IMR-90 (cell line): Measurements from ENCODE around the gene KCNN3. TPM values are rescaled to one million over a fixed set of nuclear protein-coding genes. Genes with fewer than 3 reads are reported as not detected.
A peak's percentile ranks its signal among the peaks of the same experiment; 100 is the strongest.

Source experiments
- ATAC-seq: fragments of 200-7000 bp; cut with Tn5 transposase; 2 replicates; pipeline ENCODE4 v1.9.1; 2020; ENCODE audit warnings: low read depth, mild to moderate bottlenecking, moderate library complexity
- BruUV-seq: library from RNA; stranded (reverse); fragments of 400-500 nt; replicated peaks from 2 replicates; lab custom pipeline; 2021; lab: Mats Ljungman, UMichigan
- CTCF ChIA-PET: fragments of 300-600 bp; formaldehyde crosslinking; extraction: SDS; loops from one replicate; lab custom pipeline; 2021; ENCODE audit warnings: antibody characterized with exemption; lab: Yijun Ruan, JAX
- POLR2A ChIA-PET: fragments of 300-600 bp; sonication (Branson Sonifier 250); formaldehyde crosslinking; loops from one replicate; lab custom pipeline; 2022; ENCODE audit warnings: antibody characterized with exemption; ENCODE audit not compliant: unreplicated experiment; lab: Charles Lee
- DNase-seq: peaks from one replicate; pipeline ENCODE4 v3.0.0; 2013
- H2AFZ ChIP-seq: replicated peaks from 2 replicates; pipeline ENCODE3; 2013; ENCODE audit warnings: low read length, mild to moderate bottlenecking; ENCODE audit not compliant: poor library complexity
- H2AK5ac ChIP-seq: 2 replicates; pipeline ENCODE4 v1.6.1; 2013; ENCODE audit warnings: low read depth, low read length, inconsistent platforms
- H2AK9ac ChIP-seq: replicated peaks from 2 replicates; pipeline ENCODE3; 2013; ENCODE audit warnings: mild to moderate bottlenecking, low read depth, low read length, moderate library complexity; ENCODE audit not compliant: poor library complexity
- H2BK120ac ChIP-seq: 2 replicates; pipeline ENCODE4 v1.6.1; 2013; ENCODE audit warnings: low read depth, low read length, inconsistent platforms
- H2BK15ac ChIP-seq: 3 replicates; pipeline ENCODE4 v1.6.1; 2013; ENCODE audit warnings: low read depth, low read length, inconsistent platforms
- H2BK20ac ChIP-seq: 2 replicates; pipeline ENCODE4 v1.6.1; 2013; ENCODE audit warnings: low read depth, mild to moderate bottlenecking, inconsistent platforms, low read length, moderate library complexity
- H2BK5ac ChIP-seq: 2 replicates; pipeline ENCODE4 v1.6.1; 2013; ENCODE audit warnings: mild to moderate bottlenecking, low read depth, low read length, inconsistent platforms; ENCODE audit not compliant: poor library complexity, severe bottlenecking
- H3K14ac ChIP-seq: replicated peaks from 2 replicates; pipeline ENCODE4 v1.6.1; 2013; ENCODE audit warnings: low read depth, low read length, inconsistent platforms
- H3K18ac ChIP-seq: 2 replicates; pipeline ENCODE4 v1.6.1; 2013; ENCODE audit warnings: low read depth, low read length, control low read depth
- H3K23ac ChIP-seq: 2 replicates; pipeline ENCODE4 v1.6.1; 2013; ENCODE audit warnings: low read depth, low read length, inconsistent platforms
- H3K27ac ChIP-seq: 2 replicates; pipeline ENCODE4 v1.5.1; 2013; ENCODE audit warnings: mild to moderate bottlenecking, control low read depth, low read length; ENCODE audit not compliant: insufficient read depth
- H3K27me3 ChIP-seq: 2 replicates; pipeline ENCODE4 v1.6.1; 2013; ENCODE audit warnings: low read length; ENCODE audit not compliant: control insufficient read depth, insufficient read depth
- H3K36me3 ChIP-seq: 2 replicates; pipeline ENCODE4 v1.6.1; 2013; ENCODE audit warnings: low read length, mixed read lengths; ENCODE audit not compliant: control insufficient read depth, insufficient read depth
- H3K4ac ChIP-seq: 2 replicates; pipeline ENCODE4 v1.6.1; 2013; ENCODE audit warnings: low read depth, low read length, inconsistent platforms
- H3K4me1 ChIP-seq: 2 replicates; pipeline ENCODE4 v1.6.1; 2013; ENCODE audit warnings: low read length, mixed read lengths; ENCODE audit not compliant: control insufficient read depth, insufficient read depth
- H3K4me2 ChIP-seq: 2 replicates; pipeline ENCODE4 v1.6.1; 2013; ENCODE audit warnings: low read depth, mild to moderate bottlenecking, control low read depth, low read length, moderate library complexity
- H3K4me3 ChIP-seq: 2 replicates; pipeline ENCODE4 v1.5.1; 2013; ENCODE audit warnings: low read depth, mild to moderate bottlenecking, control low read depth, low read length, moderate library complexity; ENCODE audit not compliant: insufficient read depth
- H3K56ac ChIP-seq: 2 replicates; pipeline ENCODE4 v1.6.1; 2013; ENCODE audit warnings: low read length, inconsistent platforms; ENCODE audit not compliant: insufficient read depth; ENCODE audit errors: extremely low read depth
- H3K79me1 ChIP-seq, 2 experiments: 2 replicates each; pipeline ENCODE4 v1.6.1; 2013; ENCODE audit warnings: low read length in 2 of 2, inconsistent platforms in 1 of 2, low read depth in 1 of 2
- H3K9ac ChIP-seq: 2 replicates; pipeline ENCODE4 v1.6.1; 2013; ENCODE audit warnings: low read depth, low read length, control low read depth
- H3K9me1 ChIP-seq: 2 replicates; pipeline ENCODE4 v1.6.1; 2013; ENCODE audit warnings: low read length, inconsistent platforms; ENCODE audit not compliant: insufficient read depth
- H3K9me3 ChIP-seq: 2 replicates; pipeline ENCODE4 v1.6.1; 2013; ENCODE audit warnings: low read length; ENCODE audit not compliant: control insufficient read depth, insufficient read depth
- H4K20me1 ChIP-seq: 2 replicates; pipeline ENCODE4 v1.6.1; 2013; ENCODE audit warnings: low read length, inconsistent platforms; ENCODE audit not compliant: insufficient read depth
- H4K5ac ChIP-seq: 2 replicates; pipeline ENCODE4 v1.6.1; 2013; ENCODE audit warnings: mild to moderate bottlenecking, low read depth, low read length, control low read depth
- H4K8ac ChIP-seq, 2 experiments: 2 replicates each; pipeline ENCODE4 v1.6.1; 2013; ENCODE audit warnings: low read depth in 2 of 2, low read length in 2 of 2, control low read depth in 1 of 2, inconsistent platforms in 1 of 2
- H4K91ac ChIP-seq: 2 replicates; pipeline ENCODE4 v1.6.1; 2013; ENCODE audit warnings: low read depth, low read length, inconsistent platforms; ENCODE audit not compliant: insufficient read depth
- NFE2L2 ChIP-seq: fragments of 150-350 bp; IDR thresholded peaks from 2 replicates; pipeline ENCODE4 v1.6.1; 2016; ENCODE audit warnings: low read depth, mild to moderate bottlenecking, low read length
- POLR2A ChIP-seq: IDR thresholded peaks from 2 replicates; pipeline ENCODE4 v1.6.1; 2012; ENCODE audit warnings: mild to moderate bottlenecking, low read depth, low read length
- RAD21 ChIP-seq: IDR thresholded peaks from 2 replicates; pipeline ENCODE4 v1.6.1; 2012; ENCODE audit warnings: low read length, improper control_type of control experiment
- SMC3 ChIP-seq: fragments of 150-350 bp; IDR thresholded peaks from 2 replicates; pipeline ENCODE4 v1.6.1; 2016; ENCODE audit warnings: low read depth, mild to moderate bottlenecking, antibody characterized with exemption, low read length, moderate library complexity
- WGBS, 2 experiments: methylation state at CpG; one replicate each; pipeline versions ENCODE4 v1.1.5 to v1.1.7; 2013; ENCODE audit warnings: missing lambda C conversion rate in 2 of 2; ENCODE audit not compliant: insufficient read length in 1 of 2; ENCODE audit errors: extremely low coverage in 2 of 2; 5-methylcytosine and 5-hydroxymethylcytosine counted together
- dilution Hi-C: fragments of 300-500 bp; cut with HindIII; formaldehyde crosslinking; loops from one replicate; pipeline ENCODE4 v1.14.3; 2018; ENCODE audit warnings: low sequenced_read_pairs; ENCODE audit not compliant: unreplicated experiment
- in situ Hi-C: fragments of 300-500 bp; cut with MboI; formaldehyde crosslinking; loops from 3 replicates; pipeline ENCODE4 v1.14.3; 2019; ENCODE audit warnings: low sequenced_read_pairs, inconsistent platforms, mixed read lengths
- intact Hi-C: fragments of 100-400 bp; cut with micrococcal nuclease; formaldehyde crosslinking; loops from 2 replicates; pipeline ENCODE4 v1.10.0; 2022
- polyA plus RNA-seq, 3 experiments: library from polyadenylated mRNA; depleted of rRNA; stranded (reverse); fragments of >200 nt; gene quantifications; 2 replicates each; pipeline ENCODE4 v1.2.3, GENCODE V29; 2012; ENCODE audit warnings: low replicate concordance in 1 of 3
- total RNA-seq: library from RNA; depleted of rRNA; stranded (reverse); fragments of >200 nt; gene quantifications from 2 replicates; pipeline ENCODE4 v1.2.3, GENCODE V29; 2012
- TF ChIP-seq, protein P1 (sequence below): conservative IDR thresholded peaks from 2 replicates; pipeline ENCODE4 v1.5.1; 2012; ENCODE audit warnings: mild to moderate bottlenecking, low read depth, low read length, improper control_type of control experiment
- TF ChIP-seq, protein P2 (sequence below): fragments of 150-350 bp; IDR thresholded peaks from 2 replicates; pipeline ENCODE4 v1.6.1; 2017; ENCODE audit warnings: mild to moderate bottlenecking, antibody characterized with exemption, low read length, low read depth

Gene KCNN3
- total and polyA plus RNA-seq, 2 of the 4 experiments (the other 2 are of a cell fraction) = 0.02 TPM; not detected in 1

DNA sequence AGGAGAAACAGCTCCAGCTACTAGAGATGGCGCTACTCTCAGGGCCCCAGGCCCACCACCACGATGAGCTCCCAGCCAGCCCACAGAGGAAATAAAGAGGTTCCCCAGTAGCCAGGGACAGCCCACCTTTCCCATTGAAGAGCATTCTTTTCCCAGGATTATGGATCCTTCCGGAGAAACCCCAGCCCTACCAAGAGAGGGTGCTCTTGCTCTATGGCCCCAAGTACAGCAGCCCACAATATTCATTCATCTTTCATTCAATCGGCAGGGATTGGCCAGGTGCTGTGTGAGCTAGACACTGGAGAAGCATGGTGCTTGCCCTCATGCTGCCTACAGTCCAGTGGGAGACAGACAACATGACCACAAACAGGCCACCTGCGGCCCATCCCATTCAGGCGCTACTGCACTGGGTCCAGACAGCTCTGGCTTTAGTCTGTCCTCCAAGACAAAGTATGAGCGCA lies 36.6 kb upstream of the KCNN3 start:
- H4K8ac ChIP-seq = no peak overlapping the region
- no peak overlapping the region for H4K91ac ChIP-seq
- no peak overlapping the region for H2BK120ac ChIP-seq
- H2BK15ac ChIP-seq = no peak overlapping the region
- intact Hi-C loops = no loop called here
- H3K27me3 ChIP-seq = peaks cover 30% of the 10 kb centered on the region
- no peak overlapping the region for H2AK5ac ChIP-seq
- H3K18ac ChIP-seq = no peak overlapping the region
- no peak overlapping the region for H3K4me2 ChIP-seq
- H3K14ac ChIP-seq = no peak overlapping the region
- no peaks in the 10 kb centered on the region for H3K36me3 ChIP-seq
- H3K9me3 ChIP-seq = peaks cover 18% of the 10 kb centered on the region
- no peak for DNase-seq
- ATAC-seq = no peak
- ChIA-PET CTCF (no interaction called here), POLR2A (no interaction called here)
- no peak overlapping the region for H3K27ac ChIP-seq
- dilution Hi-C loops = no loop called here
- H4K5ac ChIP-seq = no peak overlapping the region
- H2AK9ac ChIP-seq = peak overlapping the region; percentile 23
- H3K4ac ChIP-seq = no peak overlapping the region
- H3K9ac ChIP-seq = no peak overlapping the region
- no peak overlapping the region for H2BK20ac ChIP-seq
- TF ChIP-seq NFE2L2 = no peak
- no peak for TF ChIP-seq POLR2A
- TF ChIP-seq, protein P1, sequence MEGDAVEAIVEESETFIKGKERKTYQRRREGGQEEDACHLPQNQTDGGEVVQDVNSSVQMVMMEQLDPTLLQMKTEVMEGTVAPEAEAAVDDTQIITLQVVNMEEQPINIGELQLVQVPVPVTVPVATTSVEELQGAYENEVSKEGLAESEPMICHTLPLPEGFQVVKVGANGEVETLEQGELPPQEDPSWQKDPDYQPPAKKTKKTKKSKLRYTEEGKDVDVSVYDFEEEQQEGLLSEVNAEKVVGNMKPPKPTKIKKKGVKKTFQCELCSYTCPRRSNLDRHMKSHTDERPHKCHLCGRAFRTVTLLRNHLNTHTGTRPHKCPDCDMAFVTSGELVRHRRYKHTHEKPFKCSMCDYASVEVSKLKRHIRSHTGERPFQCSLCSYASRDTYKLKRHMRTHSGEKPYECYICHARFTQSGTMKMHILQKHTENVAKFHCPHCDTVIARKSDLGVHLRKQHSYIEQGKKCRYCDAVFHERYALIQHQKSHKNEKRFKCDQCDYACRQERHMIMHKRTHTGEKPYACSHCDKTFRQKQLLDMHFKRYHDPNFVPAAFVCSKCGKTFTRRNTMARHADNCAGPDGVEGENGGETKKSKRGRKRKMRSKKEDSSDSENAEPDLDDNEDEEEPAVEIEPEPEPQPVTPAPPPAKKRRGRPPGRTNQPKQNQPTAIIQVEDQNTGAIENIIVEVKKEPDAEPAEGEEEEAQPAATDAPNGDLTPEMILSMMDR = peak; percentile 28; the same call in 1 of the 2 replicates
- peak; percentile 48 for TF ChIP-seq RAD21
- TF ChIP-seq, protein P2, sequence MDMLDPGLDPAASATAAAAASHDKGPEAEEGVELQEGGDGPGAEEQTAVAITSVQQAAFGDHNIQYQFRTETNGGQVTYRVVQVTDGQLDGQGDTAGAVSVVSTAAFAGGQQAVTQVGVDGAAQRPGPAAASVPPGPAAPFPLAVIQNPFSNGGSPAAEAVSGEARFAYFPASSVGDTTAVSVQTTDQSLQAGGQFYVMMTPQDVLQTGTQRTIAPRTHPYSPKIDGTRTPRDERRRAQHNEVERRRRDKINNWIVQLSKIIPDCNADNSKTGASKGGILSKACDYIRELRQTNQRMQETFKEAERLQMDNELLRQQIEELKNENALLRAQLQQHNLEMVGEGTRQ = no peak
- 0 out of 2 replicates have a peak, but pooled peaks have one; percentile 11 for TF ChIP-seq SMC3
- H3K56ac ChIP-seq = no peak overlapping the region
- H2BK5ac ChIP-seq = no peak overlapping the region
- in situ Hi-C loops = no loop called here
- no peaks in the 10 kb centered on the region for H4K20me1 ChIP-seq
- WGBS, 2 experiments = 96% methylated on average over 4 of the region's 7 CpGs; no CpG with 5 or more reads in 1 of the 2 experiments
- no peak overlapping the region for H2AFZ ChIP-seq
- no TSS peak for BruUV-seq
- H3K9me1 ChIP-seq = no peaks in the 10 kb centered on the region
- no peak overlapping the region for H3K23ac ChIP-seq
- H3K4me3 ChIP-seq = no peak overlapping the region
- no peaks in the 10 kb centered on the region; the same call in 1 of the 2 replicates for H3K4me1 ChIP-seq
- no peaks in the 10 kb centered on the region for H3K79me1 ChIP-seq
